HG02973 (cell line): ENCODE data around the gene SDK1.

Experiments
- ATAC-seq: cut with Tn5 transposase; IDR thresholded peaks from one replicate; pipeline ENCODE4 v1.9.1; 2021; ENCODE audit warnings: moderate library complexity; ENCODE audit not compliant: unreplicated experiment

The SDK1 gene

GRCh38 chr7:3518546-3518945, 217.5 kb downstream of the SDK1 start:
- ATAC-seq: no peak

GRCh38 chr7:3520206-3520605, 219.2 kb downstream of the SDK1 start:
- ATAC-seq: no peak

GRCh38 chr7:3527496-3528124, 226.6 kb downstream of the SDK1 start:
- no peak for ATAC-seq

- ATAC-seq: no peak
Measured at GRCh38 chr7:3533040-3533439, 232.0 kb downstream of the SDK1 start.

- ATAC-seq: no peak
Measured at GRCh38 chr7:3537210-3537875, 236.3 kb downstream of the SDK1 start.

GRCh38 chr7:3538041-3538440, 237.0 kb downstream of the SDK1 start:
- ATAC-seq: no peak

GRCh38 chr7:3540456-3541220, 239.6 kb downstream of the SDK1 start:
- no peak for ATAC-seq

GRCh38 chr7:3544202-3544601, 243.2 kb downstream of the SDK1 start:
- no peak for ATAC-seq

GRCh38 chr7:3548815-3549214, 247.8 kb downstream of the SDK1 start:
- ATAC-seq: no peak

DNA sequence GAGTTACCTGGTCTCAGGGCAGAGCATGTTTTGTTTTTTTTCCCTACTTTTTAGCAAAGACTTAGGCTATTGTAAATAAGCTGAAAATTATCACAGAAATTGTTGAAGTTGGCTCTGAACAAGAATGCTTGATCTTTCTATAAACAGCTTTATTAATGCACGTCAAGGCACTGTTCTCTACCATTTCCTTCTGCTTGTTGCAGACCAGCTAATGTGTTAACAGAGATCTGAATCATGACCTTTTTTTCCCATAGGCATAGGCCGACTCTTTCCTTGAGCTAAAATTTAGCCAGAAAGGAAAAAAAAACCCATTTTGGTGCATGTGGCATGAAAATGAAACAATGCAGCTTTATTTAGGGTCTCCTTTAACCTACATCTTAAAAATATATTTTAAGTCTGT, 248.5 kb downstream of the SDK1 start:
- ATAC-seq: no peak

- ATAC-seq: no peak
Measured at GRCh38 chr7:3551536-3551935, 250.5 kb downstream of the SDK1 start.

GRCh38 chr7:3552499-3552898, 251.4 kb downstream of the SDK1 start:
- ATAC-seq: no peak

- no peak for ATAC-seq
Measured at GRCh38 chr7:3558400-3558799, 257.3 kb downstream of the SDK1 start.

GRCh38 chr7:3559278-3559677, 258.2 kb downstream of the SDK1 start:
- ATAC-seq: no peak

DNA sequence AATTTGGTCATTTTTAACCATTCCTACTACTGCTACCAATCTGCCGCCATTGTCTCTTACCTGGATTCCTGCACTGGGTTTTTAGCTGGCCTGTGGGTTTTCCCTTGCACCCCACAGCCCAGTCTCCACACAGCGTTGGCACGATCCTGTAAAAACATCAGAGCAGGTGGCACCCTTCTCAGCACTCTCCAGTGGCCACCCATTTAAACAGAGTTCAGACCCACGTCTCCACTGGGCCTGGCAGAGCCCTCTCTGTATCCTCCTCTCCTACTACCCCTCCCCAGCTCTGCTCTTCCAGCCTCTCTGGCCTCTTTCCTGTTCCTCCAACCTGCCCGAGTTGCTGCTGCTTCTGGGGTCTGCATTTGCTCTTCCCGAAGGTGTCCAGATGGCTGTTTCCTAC, 259.4 kb downstream of the SDK1 start:
- no peak for ATAC-seq

DNA sequence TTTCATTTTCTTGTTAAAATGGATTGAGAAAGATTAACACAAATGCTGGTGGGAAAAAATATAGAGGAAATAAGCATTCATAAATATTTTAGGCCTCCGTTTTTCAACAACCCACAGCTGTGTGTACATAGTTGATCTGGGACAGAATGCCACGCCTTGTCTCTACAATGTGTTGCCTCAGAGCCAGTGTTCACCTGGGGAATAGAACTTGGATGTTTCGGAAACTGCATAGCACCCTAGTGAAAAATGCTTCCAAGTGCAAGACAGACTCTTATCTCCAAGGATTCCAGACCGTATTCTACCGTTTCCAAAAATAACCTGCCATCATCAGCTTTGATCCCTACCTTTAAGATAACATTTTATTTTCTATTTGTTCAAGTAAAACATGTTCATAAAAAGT, 260.9 kb downstream of the SDK1 start:
- ATAC-seq: no peak

- no peak for ATAC-seq
Measured at GRCh38 chr7:3564231-3564630, 263.2 kb downstream of the SDK1 start.

GRCh38 chr7:3568516-3568915, 267.5 kb downstream of the SDK1 start:
- no peak for ATAC-seq

GRCh38 chr7:3569643-3570042, 268.6 kb downstream of the SDK1 start:
- ATAC-seq: no peak

GRCh38 chr7:3573151-3573550, 272.1 kb downstream of the SDK1 start:
- ATAC-seq: no peak

- no peak for ATAC-seq
Measured at GRCh38 chr7:3574386-3574785, 273.3 kb downstream of the SDK1 start.
